Measurements from ENCODE around the gene B3GNT7.

DNA sequence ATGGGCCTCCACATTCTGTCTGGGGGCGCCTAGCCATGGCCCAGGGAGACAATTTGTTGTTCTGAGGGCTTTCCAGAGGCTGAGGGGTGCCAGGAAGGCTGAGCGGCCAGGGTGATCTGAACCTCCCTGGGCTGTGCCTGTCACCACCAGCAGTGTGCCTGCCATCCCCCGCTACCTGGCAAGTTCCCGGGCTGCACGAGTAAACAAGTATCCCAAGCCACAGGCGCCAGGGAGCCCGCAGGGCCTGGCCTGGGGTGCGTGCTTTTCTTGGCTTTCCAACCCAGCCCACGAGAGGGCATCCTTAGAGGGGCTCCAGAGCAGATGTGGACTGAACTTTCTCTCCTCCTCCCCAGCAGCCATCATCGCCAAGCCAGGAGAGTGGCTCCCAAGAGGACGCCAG lies 35.1 kb upstream of the B3GNT7 start:
- TF ChIP-seq, protein P1, sequence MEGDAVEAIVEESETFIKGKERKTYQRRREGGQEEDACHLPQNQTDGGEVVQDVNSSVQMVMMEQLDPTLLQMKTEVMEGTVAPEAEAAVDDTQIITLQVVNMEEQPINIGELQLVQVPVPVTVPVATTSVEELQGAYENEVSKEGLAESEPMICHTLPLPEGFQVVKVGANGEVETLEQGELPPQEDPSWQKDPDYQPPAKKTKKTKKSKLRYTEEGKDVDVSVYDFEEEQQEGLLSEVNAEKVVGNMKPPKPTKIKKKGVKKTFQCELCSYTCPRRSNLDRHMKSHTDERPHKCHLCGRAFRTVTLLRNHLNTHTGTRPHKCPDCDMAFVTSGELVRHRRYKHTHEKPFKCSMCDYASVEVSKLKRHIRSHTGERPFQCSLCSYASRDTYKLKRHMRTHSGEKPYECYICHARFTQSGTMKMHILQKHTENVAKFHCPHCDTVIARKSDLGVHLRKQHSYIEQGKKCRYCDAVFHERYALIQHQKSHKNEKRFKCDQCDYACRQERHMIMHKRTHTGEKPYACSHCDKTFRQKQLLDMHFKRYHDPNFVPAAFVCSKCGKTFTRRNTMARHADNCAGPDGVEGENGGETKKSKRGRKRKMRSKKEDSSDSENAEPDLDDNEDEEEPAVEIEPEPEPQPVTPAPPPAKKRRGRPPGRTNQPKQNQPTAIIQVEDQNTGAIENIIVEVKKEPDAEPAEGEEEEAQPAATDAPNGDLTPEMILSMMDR (IDR thresholded peaks at IDR 0.05): no peak
- TF ChIP-seq POLR2A (IDR thresholded peaks at IDR 0.05) (no peak), EP300 (IDR thresholded peaks at IDR 0.05) (no peak)
